Suprapubic skin (tissue), 3 donors: Measurements from ENCODE around the gene INPP4B.

ENCODE experiments used
- CTCF ChIP-seq, 2 donors: fragments of 200-600 bp in 1 of 2; fragments of 450-650 bp in 1 of 2; sonication (generic) in 1 of 2; IDR thresholded peaks; one replicate each; pipeline ENCODE4 v1.5.1; 2016 to 2019; ENCODE audit warnings: antibody characterized with exemption in 2 of 2, mild to moderate bottlenecking in 1 of 2, moderate library complexity in 1 of 2
- EP300 ChIP-seq: sonication (generic); formaldehyde crosslinking; IDR thresholded peaks from one replicate; pipeline ENCODE4 v1.6.1; 2017; ENCODE audit warnings: antibody characterized with exemption
- POLR2A ChIP-seq, 2 donors: fragments of 450-650 bp; IDR thresholded peaks; one replicate each; pipeline ENCODE4 v1.6.1; 2017; ENCODE audit warnings: antibody characterized with exemption in 2 of 2, mild to moderate bottlenecking in 2 of 2, moderate library complexity in 2 of 2

GRCh38 chr4:142700531-142700930 lies 145.6 kb downstream of the INPP4B start:
- TF ChIP-seq CTCF (IDR thresholded peaks at IDR 0.05) (no peak), EP300 (no peak), POLR2A (IDR thresholded peaks at IDR 0.05) (no peak)
